Fibroblast of peridontal ligament (primary cell): ENCODE measurements around the gene LRP8.

Experiments used
- DNase-seq: peaks from one replicate; pipeline ENCODE4 v3.0.0-alpha.2; 2010; ENCODE audit errors: extremely low read depth

Gene LRP8

DNA sequence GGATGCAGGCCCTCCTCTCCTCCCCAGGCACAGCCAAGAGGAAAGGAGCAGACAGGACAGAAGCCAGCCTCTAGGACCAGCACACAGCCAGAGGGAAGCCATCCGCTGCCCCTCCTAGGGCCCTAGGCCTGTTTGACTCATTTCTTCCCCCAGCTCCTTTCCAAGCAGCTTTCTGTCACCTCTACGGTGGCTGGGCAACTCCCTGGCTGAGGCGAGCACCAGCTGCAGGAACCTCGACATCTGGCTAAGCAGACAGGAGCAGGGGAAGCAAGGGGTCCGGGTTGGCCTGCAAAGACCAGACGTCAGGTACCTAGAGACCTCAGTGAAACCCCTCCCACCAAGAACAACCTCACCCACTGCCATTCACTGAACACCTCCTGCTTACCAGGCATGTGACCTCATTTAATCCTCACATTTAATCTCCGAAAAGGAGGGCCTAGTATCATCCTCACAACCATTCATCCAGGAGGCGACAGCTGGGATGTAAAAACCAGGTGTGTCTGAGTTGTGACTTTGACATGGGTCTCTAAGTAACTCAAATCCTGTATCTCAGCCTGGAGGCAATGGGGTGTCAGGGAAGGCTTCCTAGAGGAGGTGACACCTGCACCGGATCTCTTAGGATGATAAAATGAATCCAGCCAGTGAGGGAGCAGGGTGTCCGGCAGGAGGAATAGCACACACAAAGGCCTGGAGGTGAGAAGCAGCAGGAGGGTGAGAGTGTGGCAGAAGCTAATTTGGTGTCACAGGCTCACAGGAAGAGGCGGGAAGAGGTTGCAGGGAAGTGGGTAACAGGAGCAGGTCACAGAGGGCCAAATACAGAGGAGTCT lies 5.9 kb downstream of the LRP8 start:
- no peak for DNase-seq

- no peak for DNase-seq
Measured at GRCh38 chr1:53321366-53321765, 6.5 kb downstream of the LRP8 start.

DNA sequence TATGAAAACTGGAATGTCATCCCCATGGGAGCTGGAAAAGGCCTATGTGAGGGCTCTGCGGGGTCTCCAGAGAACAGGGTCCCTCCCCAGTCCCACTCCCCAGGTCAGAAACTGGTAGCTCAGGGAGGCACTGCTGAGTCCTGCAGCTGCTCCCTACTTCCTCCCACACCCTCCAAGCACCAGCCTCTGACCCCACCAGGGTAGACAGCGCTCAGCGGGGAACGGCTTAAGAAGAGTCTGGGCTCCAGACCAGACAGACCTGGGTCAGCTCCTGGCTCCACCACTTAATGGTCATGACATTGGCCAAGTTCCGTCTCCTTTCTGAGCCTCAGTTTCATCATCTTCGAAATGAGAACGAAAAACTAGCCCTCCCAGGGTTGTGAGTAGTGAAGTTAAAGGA lies 7.2 kb downstream of the LRP8 start:
- no peak for DNase-seq

DNA sequence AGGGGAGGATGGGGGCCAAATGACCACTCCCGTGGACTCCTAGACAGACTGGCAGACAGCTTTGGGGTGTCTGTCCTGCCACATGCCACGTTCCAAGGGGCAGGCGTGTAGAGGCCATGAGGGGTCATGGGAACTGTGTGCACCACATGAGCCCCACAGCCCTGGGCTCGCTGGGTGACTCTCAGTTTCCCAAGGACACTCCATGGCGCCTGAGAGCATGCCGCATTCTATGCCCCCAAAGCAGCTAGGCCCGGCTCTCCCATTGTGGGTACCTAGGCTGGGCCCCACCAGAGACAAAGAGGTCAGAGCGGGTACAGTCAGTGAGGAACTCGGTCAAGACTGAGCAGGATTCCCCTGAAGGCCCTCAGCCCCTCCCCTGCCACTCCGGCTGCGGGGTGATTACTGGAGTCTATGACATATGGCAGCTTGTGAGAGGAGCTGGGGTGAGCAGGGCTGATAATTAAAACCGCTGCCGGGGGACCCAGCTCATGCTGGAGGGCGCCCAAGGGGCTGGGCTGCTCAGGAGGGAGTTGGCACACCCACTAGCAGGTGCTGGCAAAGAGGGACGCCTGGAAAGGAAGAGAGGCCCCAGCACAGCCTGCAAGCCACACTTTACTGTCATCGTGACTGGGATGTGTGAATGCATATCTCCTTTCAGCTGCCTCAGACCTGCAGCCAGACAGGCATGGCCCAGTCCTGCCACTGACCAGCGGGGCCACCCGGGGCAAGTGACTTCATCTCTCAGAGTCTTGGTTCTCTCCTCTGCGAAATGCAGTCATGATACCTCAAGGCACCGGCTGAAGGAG lies 8.4 kb downstream of the LRP8 start:
- DNase-seq: no peak

GRCh38 chr1:53317646-53318539 lies 10.0 kb downstream of the LRP8 start:
- no peak for DNase-seq

- DNase-seq: no peak
Measured at GRCh38 chr1:53316766-53317581, 10.9 kb downstream of the LRP8 start.

DNA sequence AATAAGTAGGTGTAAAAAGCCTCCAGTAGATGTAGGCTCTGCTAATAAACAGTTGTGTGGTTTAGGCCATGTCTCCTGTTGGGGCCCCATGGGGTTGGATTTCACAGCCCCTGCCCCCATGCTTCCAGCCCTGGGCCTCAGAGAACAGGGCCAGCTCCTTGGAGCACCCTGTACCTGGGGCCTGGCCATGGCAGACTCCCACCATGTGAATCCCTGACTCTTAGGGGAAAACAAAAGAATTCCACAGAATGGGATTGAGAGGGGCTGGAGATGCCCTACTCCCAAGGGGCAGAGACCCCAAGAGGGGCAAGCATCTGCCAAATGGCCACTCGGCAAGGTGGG lies 11.5 kb downstream of the LRP8 start:
- no peak for DNase-seq

GRCh38 chr1:53315456-53316423 lies 12.1 kb downstream of the LRP8 start:
- DNase-seq: no peak

DNA sequence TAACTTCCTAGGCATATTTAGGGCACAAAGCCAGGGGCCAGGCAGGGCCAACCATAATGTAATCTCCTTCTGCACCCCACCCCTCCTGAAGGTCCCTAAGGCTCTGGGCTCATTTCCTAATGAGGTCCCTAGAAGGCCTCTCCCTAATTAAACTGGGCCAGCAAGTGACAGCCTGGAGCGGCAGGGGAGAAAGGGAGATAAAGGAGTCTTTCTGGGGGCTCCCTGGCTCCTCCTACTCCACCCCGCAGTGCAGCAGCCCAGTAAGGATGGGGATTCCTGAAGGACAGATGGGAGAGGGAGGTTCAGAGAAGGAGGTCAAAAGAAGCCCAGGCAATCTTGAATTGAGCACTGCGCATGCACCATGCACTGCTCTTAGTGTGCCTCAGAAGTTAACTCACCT lies 12.8 kb downstream of the LRP8 start:
- no peak for DNase-seq

- DNase-seq: no peak
Measured at GRCh38 chr1:53314606-53315005, 13.3 kb downstream of the LRP8 start.

GRCh38 chr1:53314096-53314495 lies 13.8 kb downstream of the LRP8 start:
- DNase-seq: no peak

GRCh38 chr1:53313556-53313955 lies 14.3 kb downstream of the LRP8 start:
- DNase-seq: no peak

DNA sequence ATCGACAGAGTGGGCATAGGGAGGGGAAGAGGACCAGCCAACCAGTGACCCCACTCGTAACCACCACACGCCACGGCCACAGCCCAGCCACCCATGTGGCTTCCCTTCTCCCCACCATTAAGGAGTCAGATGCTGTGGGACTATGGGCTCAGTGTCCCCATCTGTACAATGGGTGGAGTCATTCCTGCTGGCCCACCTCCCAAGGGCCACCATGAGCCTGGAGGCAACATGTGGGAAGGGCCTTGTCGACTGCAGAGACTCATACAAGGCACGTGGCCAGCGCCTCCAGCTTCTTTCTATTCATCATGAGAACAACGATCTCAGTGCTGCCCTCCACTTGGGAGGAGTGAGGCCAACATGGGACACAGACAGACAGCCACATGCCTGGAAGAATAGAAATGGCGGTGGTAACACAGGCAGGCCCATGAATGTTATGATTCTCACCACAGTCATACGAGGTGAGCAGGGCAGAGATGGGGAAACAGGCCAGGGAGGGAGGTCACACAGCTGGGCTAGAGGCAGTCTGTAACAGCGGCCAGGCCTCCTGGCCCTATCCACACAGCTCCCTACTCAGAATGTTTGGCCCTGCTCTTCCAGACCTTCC lies 16.1 kb downstream of the LRP8 start:
- DNase-seq: no peak

- no peak for DNase-seq
Measured at GRCh38 chr1:53310847-53311681, 16.8 kb downstream of the LRP8 start.

- no peak for DNase-seq
Measured at GRCh38 chr1:53309802-53310201, 18.1 kb downstream of the LRP8 start.

DNA sequence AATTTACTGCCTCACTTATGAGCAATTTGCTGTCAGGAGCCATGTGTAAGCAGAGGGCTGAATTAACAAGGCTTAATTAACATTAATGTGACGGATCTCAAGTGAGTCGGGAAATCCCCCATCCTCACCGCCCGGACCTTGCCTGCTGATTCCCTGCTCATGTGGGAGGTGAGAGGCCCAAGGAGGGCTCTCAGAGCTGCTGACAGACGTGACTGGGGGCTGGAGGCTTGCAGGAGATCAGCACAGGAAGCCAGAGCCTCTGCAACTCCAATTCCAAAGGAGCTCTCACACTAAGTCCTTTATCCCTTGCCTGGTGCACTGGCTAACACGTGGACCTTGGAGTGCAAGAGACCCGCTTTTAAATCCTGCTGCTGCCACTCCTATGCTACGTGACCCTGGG lies 19.4 kb downstream of the LRP8 start:
- no peak for DNase-seq

- no peak for DNase-seq
Measured at GRCh38 chr1:53307037-53307436, 20.8 kb downstream of the LRP8 start.

DNA sequence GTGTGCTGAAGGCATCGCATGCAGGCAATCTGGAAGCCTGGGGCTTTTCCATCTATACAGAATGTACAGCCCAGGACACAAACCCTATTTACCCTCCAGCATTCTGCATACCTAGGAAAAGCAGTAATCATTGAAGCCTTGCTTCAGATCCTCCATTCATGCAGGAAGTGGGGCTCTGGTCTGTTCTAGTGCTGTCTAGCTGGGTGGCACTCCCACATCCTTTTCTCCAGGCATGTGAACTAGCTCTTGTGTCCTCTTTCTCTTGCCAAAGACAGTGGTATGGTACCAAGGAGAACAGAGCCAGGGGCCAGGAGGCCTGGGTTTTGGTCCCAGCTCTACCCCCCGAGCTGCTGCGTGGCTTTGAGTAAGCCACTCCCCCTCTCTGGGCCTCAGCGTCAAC lies 21.7 kb downstream of the LRP8 start:
- no peak for DNase-seq

DNA sequence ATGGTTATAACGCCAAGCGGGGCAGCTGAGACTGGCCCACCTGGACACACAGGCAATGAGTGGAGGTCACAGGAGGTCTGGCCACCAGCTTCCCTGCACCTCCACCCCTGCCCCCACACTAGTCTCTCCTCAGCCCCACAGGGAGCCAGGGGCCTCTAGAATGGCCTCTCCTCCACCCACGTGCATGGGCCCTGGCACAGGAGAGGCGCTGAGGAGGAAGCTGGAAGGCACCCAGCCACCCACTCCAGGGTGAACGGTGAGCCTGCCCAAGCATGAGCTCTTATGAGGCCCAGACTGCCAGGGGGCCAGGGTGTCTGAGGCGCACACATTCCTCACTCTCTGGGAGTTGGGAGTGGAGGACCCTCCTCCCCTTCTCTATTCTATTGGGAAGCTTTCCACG lies 22.2 kb downstream of the LRP8 start:
- no peak for DNase-seq
